Stimulated activated CD8-positive, alpha-beta memory T cell treated with anti-CD3 and anti-CD28 coated beads, Interleukin-15, amount 100 ng/mL, for 48 hours (primary cell): ENCODE data around the gene RGS6.

Source experiments
- DNase-seq, 2 donors: peaks; one replicate each; pipeline ENCODE4 v3.0.0-alpha.2; 2020; ENCODE audit warnings: low read depth in 2 of 2

RGS6 gene

DNA sequence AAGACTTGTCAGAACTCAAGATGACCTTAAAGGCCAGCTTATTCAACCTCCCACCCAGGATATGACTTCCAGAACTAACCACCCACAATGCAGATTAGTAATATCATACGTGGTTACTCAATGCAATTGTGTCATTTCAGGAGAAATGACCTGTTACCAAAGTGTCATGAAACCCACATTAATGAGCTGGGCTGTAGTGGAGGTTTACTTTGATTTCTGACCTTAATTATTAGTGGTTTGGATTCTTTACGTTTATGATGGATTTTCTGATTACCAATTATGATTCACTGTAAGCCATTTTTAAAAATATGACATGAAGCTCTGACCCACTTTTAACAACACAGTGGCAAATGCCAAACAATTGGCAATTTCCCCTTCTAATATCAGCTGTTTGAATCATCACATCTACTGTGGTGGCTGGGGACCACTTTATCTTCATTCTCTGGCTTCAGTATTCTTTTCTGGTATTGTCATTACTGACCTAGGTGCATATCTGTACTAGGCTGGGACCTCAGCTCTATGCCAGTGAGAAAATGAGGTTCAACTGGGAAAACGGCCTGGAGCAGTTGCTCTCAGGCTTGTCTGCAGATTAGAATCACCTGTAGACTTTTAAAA is 223.3 kb downstream of the RGS6 start:
- DNase-seq: no peak

GRCh38 chr14:72164420-72165228 is 232.4 kb downstream of the RGS6 start:
- no peak for DNase-seq

DNA sequence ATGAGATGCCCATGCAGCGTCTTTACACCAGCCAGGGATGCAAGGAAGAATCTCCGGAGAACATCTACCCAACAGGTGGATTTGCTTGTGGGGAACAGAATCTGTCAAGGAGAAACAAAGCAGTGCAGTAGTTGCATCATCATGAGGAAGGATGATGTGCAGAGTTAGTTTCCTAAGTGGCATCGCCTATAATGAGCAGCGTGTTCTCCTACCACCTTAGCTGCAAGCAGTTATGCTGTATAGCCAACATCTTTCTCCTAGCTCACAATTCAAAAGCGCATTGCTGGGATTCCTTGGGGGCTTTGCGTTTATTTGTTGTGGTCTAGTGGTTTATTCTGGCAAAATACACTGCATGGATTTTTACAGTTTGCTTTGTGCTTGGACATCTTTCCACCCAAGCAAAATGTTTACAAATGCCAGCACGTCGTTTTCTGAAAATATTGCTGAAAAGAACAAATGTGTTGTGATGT is 233.0 kb downstream of the RGS6 start:
- DNase-seq: no peak

DNA sequence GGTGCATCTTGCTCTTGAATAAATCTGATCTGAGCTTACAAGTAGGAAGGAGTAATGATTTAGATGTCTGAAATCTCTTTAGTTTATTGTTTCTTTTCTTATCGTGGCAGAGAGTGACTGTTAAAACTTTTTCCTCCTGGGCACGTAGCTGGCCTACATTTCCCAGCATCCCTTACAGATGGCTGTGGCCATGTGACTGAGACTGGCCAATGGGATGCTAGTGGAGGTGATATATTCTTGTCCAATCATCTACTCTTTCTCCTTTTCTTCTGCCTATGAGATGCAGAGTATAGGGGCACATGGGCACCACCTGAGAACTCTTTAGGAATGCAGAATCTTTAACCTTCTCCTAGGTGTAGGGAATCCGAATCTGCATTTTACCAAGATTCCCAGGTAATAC is 237.3 kb downstream of the RGS6 start:
- DNase-seq: no peak

DNA sequence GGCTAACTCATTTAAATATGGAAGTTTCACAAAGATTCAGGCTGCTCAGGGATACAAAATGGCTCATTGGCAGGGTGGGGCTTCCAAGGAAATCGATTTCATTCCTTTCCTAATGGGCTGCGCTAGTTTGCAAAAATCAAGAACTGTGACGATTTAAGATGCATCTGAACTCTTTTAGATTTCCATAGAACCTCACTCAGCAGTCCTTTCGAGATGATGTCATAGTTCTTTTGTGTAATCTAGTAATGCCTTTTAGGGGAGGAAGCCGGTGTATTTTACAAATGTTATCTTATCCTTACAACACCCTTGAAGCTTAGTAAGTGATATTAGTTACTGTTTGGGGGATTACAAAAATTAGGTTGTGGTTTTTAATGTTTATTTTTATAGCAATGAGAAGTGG is 239.8 kb downstream of the RGS6 start:
- no peak for DNase-seq

GRCh38 chr14:72172597-72172996 is 240.4 kb downstream of the RGS6 start:
- no peak for DNase-seq

- DNase-seq: no peak
Observed at GRCh38 chr14:72173038-72173720, 240.9 kb downstream of the RGS6 start.

GRCh38 chr14:72177251-72177650 is 245.0 kb downstream of the RGS6 start:
- no peak for DNase-seq

- DNase-seq: no peak
Observed at GRCh38 chr14:72178517-72178916, 246.3 kb downstream of the RGS6 start.

DNA sequence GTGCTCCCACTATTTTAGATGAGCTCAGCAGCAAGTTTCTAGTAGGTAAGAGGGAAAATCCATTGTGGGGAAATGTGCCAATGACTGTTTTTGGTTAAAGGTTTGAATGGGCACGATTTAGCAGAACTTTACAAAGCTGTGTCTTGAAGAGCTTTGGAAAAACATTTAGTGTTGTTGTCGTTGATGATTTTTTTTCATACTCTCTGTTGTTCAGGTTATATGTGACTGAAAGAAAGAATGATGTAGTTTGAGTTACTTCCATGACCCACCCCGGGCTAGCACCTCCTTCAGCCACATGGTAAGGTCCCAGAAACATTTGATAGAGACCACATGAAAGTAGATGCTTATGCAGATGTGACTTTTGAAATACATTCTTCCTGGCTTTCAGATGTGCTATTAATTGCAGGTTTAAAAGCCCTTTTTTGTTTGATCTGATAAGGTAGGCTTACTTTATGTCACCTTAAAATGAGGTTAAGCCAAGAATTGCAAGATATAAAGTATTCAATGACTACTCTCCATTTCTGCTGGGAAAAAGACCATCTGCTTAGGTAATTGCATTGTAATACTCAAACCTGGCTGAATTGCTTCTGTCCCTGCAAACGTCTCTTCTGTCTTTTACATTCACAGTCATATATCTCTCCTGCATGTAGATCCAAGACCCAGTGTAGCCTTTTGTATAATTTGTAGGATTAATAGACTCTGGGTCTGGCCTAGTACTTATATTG is 250.6 kb downstream of the RGS6 start:
- DNase-seq: no peak

GRCh38 chr14:72183631-72184030 is 251.4 kb downstream of the RGS6 start:
- no peak for DNase-seq

DNA sequence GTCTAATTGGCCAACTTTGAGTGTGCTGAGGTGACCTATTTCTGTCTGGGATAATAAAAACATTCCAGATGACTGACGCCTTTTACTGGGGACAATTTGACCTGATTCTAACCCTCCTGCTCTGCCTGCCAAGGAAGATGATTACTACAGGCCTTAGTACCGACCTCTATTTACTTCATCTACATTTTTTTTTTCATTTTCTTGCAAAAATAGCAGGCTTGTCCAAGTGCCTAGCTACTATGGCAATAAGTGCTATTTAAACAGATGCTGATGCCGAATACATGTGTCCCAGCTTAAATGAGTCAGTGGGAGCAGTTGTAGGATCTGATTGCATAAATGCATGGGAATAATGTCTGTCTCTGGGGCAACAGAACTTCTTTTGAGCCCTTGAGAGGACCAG is 254.3 kb downstream of the RGS6 start:
- no peak for DNase-seq

GRCh38 chr14:72196237-72197015 is 264.2 kb downstream of the RGS6 start:
- no peak for DNase-seq

- DNase-seq: no peak
Observed at GRCh38 chr14:72201645-72202044, 269.4 kb downstream of the RGS6 start.

GRCh38 chr14:72213424-72213823 is 281.2 kb downstream of the RGS6 start:
- no peak for DNase-seq

- no peak for DNase-seq
Observed at GRCh38 chr14:72215080-72215479, 282.9 kb downstream of the RGS6 start.

GRCh38 chr14:72217135-72217534 is 284.9 kb downstream of the RGS6 start:
- DNase-seq: no peak

DNA sequence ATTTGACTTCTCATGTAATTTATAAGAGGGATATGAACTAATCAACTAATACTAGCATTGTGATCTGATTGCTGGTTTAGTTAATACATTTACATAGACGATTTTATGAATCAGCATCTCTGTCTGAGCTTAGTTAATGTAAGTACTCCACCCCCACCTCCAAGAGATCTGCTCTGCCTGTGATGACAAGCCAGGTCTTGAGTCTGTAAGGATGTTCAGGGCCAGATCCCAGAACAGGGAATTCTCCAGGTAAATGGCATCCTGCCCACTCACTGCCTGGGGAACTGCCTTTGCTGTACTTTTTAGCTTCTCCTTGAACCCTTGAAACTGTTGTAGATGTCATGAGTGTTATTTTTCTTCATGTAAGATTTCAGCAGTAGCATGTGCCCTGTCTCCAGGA is 289.8 kb downstream of the RGS6 start:
- no peak for DNase-seq

GRCh38 chr14:72236629-72237028 is 304.4 kb downstream of the RGS6 start:
- DNase-seq: no peak

GRCh38 chr14:72237722-72238666 is 305.8 kb downstream of the RGS6 start:
- DNase-seq: no peak
